Measurements from ENCODE around the gene ARTN. TPM values are rescaled to one million over a fixed set of nuclear protein-coding genes. Genes with fewer than 3 reads are reported as not detected.

Gene ARTN
- total RNA-seq, 1 experiment from 2014 or later = 36.0 TPM

DNA sequence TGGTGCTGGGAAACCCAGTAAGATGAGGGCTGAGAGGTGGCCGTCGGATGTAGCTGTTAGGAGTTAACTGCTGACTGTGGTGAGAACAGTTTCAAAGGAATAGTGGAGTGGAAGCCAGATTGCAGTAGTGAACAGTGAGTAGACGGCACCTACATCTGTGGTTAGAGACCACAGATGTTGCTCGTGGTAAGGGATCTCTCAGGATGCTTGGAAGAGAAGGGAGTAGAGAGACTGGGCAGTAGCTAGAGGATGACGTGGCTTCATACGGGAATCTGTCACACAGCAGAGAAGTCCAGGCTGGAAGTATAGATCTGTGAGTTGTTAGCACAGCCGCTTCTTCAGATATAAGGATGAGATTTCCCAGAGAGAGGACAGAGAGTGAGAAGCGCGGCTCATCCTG is 7.8 kb upstream of the ARTN start:
- H3K4me2 ChIP-seq (ENCODE audit: low read length) = no peak overlapping the region
- H3F3A ChIP-seq (ENCODE audit: low read length, unreplicated experiment) = no peaks in the 10 kb centered on the region
- H4K20me1 ChIP-seq (ENCODE audit: low read length) = no peaks in the 10 kb centered on the region
- ATAC-seq (no peak), DNase-seq (no peak)
- intact Hi-C loops (cut with micrococcal nuclease) = no loop called here
- ChIA-PET CTCF (no interaction called here), POLR2A (ENCODE audit: unreplicated experiment) (no interaction called here)
- no peaks in the 10 kb centered on the region for H3K36me3 ChIP-seq (ENCODE audit: low read depth, low read length)
- peaks cover 22% of the 10 kb centered on the region for H3K4me1 ChIP-seq (ENCODE audit: insufficient read depth, low read length)
- H2AFZ ChIP-seq (ENCODE audit: low read length) = no peak overlapping the region
- no peaks in the 10 kb centered on the region for H3K9me3 ChIP-seq (ENCODE audit: low read length)
- TF ChIP-seq EZH2phosphoT487 (IDR thresholded peaks at IDR 0.05; ENCODE audit: borderline replicate concordance, low read length) (no peak), EZH2 (IDR thresholded peaks at IDR 0.05; ENCODE audit: low read length, unreplicated experiment) (no peak)
- TF ChIP-seq, protein P1, sequence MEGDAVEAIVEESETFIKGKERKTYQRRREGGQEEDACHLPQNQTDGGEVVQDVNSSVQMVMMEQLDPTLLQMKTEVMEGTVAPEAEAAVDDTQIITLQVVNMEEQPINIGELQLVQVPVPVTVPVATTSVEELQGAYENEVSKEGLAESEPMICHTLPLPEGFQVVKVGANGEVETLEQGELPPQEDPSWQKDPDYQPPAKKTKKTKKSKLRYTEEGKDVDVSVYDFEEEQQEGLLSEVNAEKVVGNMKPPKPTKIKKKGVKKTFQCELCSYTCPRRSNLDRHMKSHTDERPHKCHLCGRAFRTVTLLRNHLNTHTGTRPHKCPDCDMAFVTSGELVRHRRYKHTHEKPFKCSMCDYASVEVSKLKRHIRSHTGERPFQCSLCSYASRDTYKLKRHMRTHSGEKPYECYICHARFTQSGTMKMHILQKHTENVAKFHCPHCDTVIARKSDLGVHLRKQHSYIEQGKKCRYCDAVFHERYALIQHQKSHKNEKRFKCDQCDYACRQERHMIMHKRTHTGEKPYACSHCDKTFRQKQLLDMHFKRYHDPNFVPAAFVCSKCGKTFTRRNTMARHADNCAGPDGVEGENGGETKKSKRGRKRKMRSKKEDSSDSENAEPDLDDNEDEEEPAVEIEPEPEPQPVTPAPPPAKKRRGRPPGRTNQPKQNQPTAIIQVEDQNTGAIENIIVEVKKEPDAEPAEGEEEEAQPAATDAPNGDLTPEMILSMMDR (conservative IDR thresholded peaks at IDR 0.05; ENCODE audit: low read depth, low read length) = no peak
- no peak overlapping the region for H3K27ac ChIP-seq (ENCODE audit: low read length)
- H3K9me2 ChIP-seq (replicated peaks; ENCODE audit: low read length) = no peaks in the 10 kb centered on the region
- BruUV-seq (replicated peaks) = no TSS peak
- no peak overlapping the region for H3K9ac ChIP-seq (ENCODE audit: low read length)
- no peak overlapping the region for H3K4me3 ChIP-seq (ENCODE audit: low read length)
- H3K79me2 ChIP-seq (ENCODE audit: low read length) = no peaks in the 10 kb centered on the region
- no peaks in the 10 kb centered on the region for H3K27me3 ChIP-seq (ENCODE audit: low read length)

DNA sequence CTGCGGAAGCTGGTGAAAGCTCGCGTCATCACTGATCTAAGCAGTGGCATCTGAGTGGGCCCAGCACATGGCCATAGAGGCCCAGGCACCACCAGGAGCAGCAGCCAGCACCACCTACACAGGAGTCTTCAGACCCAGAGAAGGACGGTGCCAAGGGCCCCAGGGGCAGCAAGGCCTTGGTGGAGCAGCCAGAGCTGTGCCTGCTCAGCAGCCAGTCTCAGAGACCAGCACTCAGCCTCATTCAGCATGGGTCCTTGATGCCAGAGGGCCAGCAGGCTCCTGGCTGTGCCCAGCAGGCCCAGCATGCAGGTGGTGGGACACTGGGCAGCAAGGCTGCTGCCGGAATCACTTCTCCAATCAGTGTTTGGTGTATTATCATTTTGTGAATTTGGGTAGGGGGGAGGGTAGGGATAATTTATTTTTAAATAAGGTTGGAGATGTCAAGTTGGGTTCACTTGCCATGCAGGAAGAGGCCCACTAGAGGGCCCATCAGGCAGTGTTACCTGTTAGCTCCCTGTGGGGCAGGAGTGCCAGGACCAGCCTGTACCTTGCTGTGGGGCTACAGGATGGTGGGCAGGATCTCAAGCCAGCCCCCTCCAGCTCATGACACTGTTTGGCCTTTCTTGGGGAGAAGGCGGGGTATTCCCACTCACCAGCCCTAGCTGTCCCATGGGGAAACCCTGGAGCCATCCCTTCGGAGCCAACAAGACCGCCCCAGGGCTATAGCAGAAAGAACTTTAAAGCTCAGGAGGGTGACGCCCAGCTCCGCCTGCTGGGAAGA is 3.2 kb upstream of the ARTN start:
- BruUV-seq (replicated peaks) = no TSS peak
- ChIA-PET POLR2A (ENCODE audit: unreplicated experiment) (no interaction called here), CTCF (no interaction called here)
- TF ChIP-seq EZH2 (IDR thresholded peaks at IDR 0.05; ENCODE audit: low read length, unreplicated experiment) (no peak), EZH2phosphoT487 (IDR thresholded peaks at IDR 0.05; ENCODE audit: borderline replicate concordance, low read length) (no peak)
- TF ChIP-seq, protein P1 (conservative IDR thresholded peaks at IDR 0.05; ENCODE audit: low read depth, low read length) = peak; percentile 58
- H3K4me2 ChIP-seq (ENCODE audit: low read length) = peak overlapping the region; percentile 14
- H3K9me2 ChIP-seq (replicated peaks; ENCODE audit: low read length) = no peaks in the 10 kb centered on the region
- intact Hi-C loops (cut with micrococcal nuclease) = loop anchor here (5.0 kb wide), 2 partner anchors 83 to 98 kb away; no protein-coding TSS in a partner anchor
- no peak for ATAC-seq
- no peaks in the 10 kb centered on the region; the same call in 1 of the 2 replicates for H3K36me3 ChIP-seq (ENCODE audit: low read depth, low read length)
- H2AFZ ChIP-seq (ENCODE audit: low read length) = no peak overlapping the region
- peak overlapping the region; percentile 24; the same call in 1 of the 2 replicates for H3K9ac ChIP-seq (ENCODE audit: low read length)
- no peaks in the 10 kb centered on the region for H3K9me3 ChIP-seq (ENCODE audit: low read length)
- H3K27ac ChIP-seq (ENCODE audit: low read length) = peak overlapping the region; percentile 77
- H4K20me1 ChIP-seq (ENCODE audit: low read length) = no peaks in the 10 kb centered on the region
- no peaks in the 10 kb centered on the region for H3F3A ChIP-seq (ENCODE audit: low read length, unreplicated experiment)
- H3K79me2 ChIP-seq (ENCODE audit: low read length) = peaks cover 3% of the 10 kb centered on the region; the same call in 1 of the 2 replicates
- H3K27me3 ChIP-seq (ENCODE audit: low read length) = no peaks in the 10 kb centered on the region
- peaks cover 41% of the 10 kb centered on the region for H3K4me1 ChIP-seq (ENCODE audit: insufficient read depth, low read length)
- peak; percentile 38 for DNase-seq
- no peak overlapping the region for H3K4me3 ChIP-seq (ENCODE audit: low read length)

DNA sequence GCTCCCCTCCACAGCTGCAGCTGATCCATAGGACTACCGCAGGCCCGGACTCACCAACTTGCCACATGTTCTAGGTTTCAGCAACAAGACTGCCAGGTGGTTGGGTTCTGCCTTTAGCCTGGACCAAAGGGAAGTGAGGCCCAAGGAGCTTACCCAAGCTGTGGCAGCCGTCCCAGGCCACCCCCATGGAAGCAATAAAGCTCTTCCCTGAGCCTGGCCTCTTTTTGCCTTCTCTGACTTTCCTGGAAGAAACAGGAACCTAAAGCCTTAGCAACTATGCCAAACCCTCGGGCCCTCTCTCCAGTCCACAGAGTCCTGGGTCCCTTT is 2.7 kb upstream of the ARTN start:
- intact Hi-C loops (cut with micrococcal nuclease) = loop anchor here (5.0 kb wide), 2 partner anchors 84 to 99 kb away; no protein-coding TSS in a partner anchor
- no peaks in the 10 kb centered on the region for H3K9me2 ChIP-seq (replicated peaks; ENCODE audit: low read length)
- H3K4me1 ChIP-seq (ENCODE audit: insufficient read depth, low read length) = peaks cover 45% of the 10 kb centered on the region
- no peaks in the 10 kb centered on the region for H3F3A ChIP-seq (ENCODE audit: low read length, unreplicated experiment)
- H3K9ac ChIP-seq (ENCODE audit: low read length) = no peak overlapping the region
- H3K36me3 ChIP-seq (ENCODE audit: low read depth, low read length) = no peaks in the 10 kb centered on the region; the same call in 1 of the 2 replicates
- H3K27me3 ChIP-seq (ENCODE audit: low read length) = no peaks in the 10 kb centered on the region
- H3K4me3 ChIP-seq (ENCODE audit: low read length) = no peak overlapping the region
- H3K27ac ChIP-seq (ENCODE audit: low read length) = no peak overlapping the region
- no peak overlapping the region for H2AFZ ChIP-seq (ENCODE audit: low read length)
- CTCF ChIA-PET = no interaction called here
- DNase-seq = no peak
- POLR2A ChIA-PET (ENCODE audit: unreplicated experiment) = no interaction called here
- no peaks in the 10 kb centered on the region for H4K20me1 ChIP-seq (ENCODE audit: low read length)
- TF ChIP-seq EZH2 (IDR thresholded peaks at IDR 0.05; ENCODE audit: low read length, unreplicated experiment) = no peak
- no peak for TF ChIP-seq EZH2phosphoT487 (IDR thresholded peaks at IDR 0.05; ENCODE audit: borderline replicate concordance, low read length)
- TF ChIP-seq, protein P1 (conservative IDR thresholded peaks at IDR 0.05; ENCODE audit: low read depth, low read length) = no peak
- H3K79me2 ChIP-seq (ENCODE audit: low read length) = peaks cover 6% of the 10 kb centered on the region; the same call in 1 of the 2 replicates
- BruUV-seq (replicated peaks) = no TSS peak
- H3K9me3 ChIP-seq (ENCODE audit: low read length) = no peaks in the 10 kb centered on the region
- no peak for ATAC-seq
- no peak overlapping the region for H3K4me2 ChIP-seq (ENCODE audit: low read length)

Measured in PC-3 (cell line).